Muscle layer of duodenum (tissue), 2 donors: ENCODE measurements around the gene SLC38A2.

Experiments
- H3K27ac ChIP-seq: one replicate; pipeline ENCODE4 v1.7.0; 2013; ENCODE audit warnings: mild to moderate bottlenecking, low read length
- H3K27me3 ChIP-seq: one replicate; pipeline ENCODE4 v1.7.0; 2013; ENCODE audit warnings: low read depth, mild to moderate bottlenecking, control low read depth, low read length
- H3K36me3 ChIP-seq, 2 donors: one replicate each; pipeline ENCODE4 v1.7.0; 2013; ENCODE audit warnings: low read length in 2 of 2, control low read depth in 1 of 2, mild to moderate bottlenecking in 1 of 2; ENCODE audit not compliant: insufficient read depth in 2 of 2, control insufficient read depth in 1 of 2
- H3K4me1 ChIP-seq, 2 donors: one replicate each; pipeline ENCODE4 v1.7.0; 2013; ENCODE audit warnings: low read length in 2 of 2, mild to moderate bottlenecking in 2 of 2, control low read depth in 1 of 2, moderate library complexity in 1 of 2; ENCODE audit not compliant: insufficient read depth in 2 of 2, control insufficient read depth in 1 of 2
- H3K4me3 ChIP-seq, 2 donors: one replicate each; pipeline ENCODE4 v1.7.0; 2013; ENCODE audit warnings: low read length in 2 of 2, low read depth in 1 of 2, mild to moderate bottlenecking in 1 of 2
- H3K9me3 ChIP-seq, 2 donors: one replicate each; pipeline ENCODE4 v1.7.0; 2013; ENCODE audit warnings: low read length in 2 of 2, control low read depth in 1 of 2, mild to moderate bottlenecking in 1 of 2; ENCODE audit not compliant: control insufficient read depth in 1 of 2
- donor health status: healthy.

Gene SLC38A2

DNA sequence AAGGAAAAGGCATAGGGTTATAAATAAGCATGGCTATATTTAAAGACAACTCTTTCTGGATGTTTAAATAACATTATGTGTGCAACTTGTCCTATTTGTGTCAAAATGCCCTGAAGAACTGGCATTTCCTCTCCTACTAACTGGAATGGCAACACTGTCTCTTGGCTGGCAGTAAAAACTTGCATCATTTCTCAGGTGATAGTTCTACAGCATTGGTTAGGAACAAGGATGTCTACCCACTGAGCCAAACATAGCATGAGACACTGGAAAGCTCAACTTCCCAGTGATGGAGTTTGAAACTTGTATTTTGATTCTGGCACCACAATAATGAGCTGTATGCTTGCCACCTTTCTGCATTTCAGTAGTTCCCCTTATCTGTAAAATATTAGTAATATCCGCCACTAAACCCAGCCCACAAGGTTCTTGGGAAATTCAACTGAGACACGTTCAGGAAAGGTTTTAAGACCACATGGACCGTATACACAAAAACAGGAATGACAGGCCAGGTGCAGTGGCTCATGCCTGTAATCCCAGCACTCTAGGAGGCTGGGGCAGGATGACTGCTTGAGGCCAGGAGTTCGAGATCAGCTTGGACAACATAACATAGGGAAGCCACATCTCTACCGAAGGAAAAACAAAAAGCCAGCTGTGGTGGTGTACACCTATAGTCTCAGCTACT lies 5.1 kb downstream of the SLC38A2 start:
- Histone ChIP-seq H3K27ac (peak overlapping the region; percentile 98), H3K27me3 (no peaks in the 10 kb centered on the region), H3K4me3 (peak overlapping the region in 1 of 2 donors; percentile 99), H3K36me3 (peaks cover 76 to 93% of the 10 kb centered on the region in 2 donors), H3K9me3 (no peaks in the 10 kb centered on the region), H3K4me1 (peaks cover 30 to 77% of the 10 kb centered on the region in 2 donors)

DNA sequence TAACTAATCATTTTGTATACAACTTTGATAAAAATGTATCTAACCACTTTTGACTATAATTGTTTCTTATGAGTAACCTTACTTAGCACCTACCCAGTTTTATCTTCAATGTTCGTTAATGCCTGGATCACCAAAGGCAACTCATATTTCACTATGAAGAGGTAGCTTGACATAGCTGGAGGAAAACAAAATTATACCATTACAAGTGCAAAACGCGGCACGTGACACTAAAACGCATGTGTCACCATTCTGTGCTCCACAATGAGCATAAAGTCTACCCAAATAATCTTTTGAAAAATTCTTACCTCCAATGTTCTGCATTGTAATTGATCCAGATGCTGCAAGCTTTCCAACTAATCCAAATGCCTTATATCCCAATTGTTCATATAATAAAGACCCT lies 5.8 kb downstream of the SLC38A2 start:
- no peak overlapping the region for H3K4me3 ChIP-seq
- H3K9me3 ChIP-seq = no peaks in the 10 kb centered on the region
- H3K36me3 ChIP-seq = peaks cover 84 to 93% of the 10 kb centered on the region in 2 donors
- peaks cover 30 to 77% of the 10 kb centered on the region in 2 donors for H3K4me1 ChIP-seq
- no peak overlapping the region for H3K27ac ChIP-seq
- H3K27me3 ChIP-seq = no peaks in the 10 kb centered on the region

DNA sequence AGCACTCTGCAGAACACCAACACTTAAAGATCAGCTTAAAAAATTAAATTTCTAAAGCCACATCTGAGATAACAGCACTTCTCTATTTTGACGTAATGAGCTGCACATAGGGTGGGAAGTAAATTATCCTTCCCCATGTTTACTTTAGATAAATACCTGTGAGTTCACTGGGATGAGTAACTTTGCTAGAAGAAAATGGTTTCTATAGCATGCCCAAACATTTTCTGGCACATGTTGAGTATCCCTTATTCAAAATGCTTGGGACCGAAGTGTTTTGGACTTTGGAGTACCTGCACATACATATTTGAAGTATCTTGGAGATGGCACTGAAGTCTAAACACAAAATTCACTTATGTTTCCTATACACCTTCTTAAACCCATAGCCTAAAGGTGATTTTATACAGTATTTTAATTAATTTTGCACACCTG lies 6.6 kb downstream of the SLC38A2 start:
- Histone ChIP-seq H3K9me3 (no peaks in the 10 kb centered on the region), H3K4me1 (peaks cover 30 to 77% of the 10 kb centered on the region in 2 donors), H3K27ac (no peak overlapping the region), H3K36me3 (peaks cover 90 to 93% of the 10 kb centered on the region in 2 donors), H3K4me3 (peak overlapping the region in 1 of 2 donors; percentile 22), H3K27me3 (no peaks in the 10 kb centered on the region)

DNA sequence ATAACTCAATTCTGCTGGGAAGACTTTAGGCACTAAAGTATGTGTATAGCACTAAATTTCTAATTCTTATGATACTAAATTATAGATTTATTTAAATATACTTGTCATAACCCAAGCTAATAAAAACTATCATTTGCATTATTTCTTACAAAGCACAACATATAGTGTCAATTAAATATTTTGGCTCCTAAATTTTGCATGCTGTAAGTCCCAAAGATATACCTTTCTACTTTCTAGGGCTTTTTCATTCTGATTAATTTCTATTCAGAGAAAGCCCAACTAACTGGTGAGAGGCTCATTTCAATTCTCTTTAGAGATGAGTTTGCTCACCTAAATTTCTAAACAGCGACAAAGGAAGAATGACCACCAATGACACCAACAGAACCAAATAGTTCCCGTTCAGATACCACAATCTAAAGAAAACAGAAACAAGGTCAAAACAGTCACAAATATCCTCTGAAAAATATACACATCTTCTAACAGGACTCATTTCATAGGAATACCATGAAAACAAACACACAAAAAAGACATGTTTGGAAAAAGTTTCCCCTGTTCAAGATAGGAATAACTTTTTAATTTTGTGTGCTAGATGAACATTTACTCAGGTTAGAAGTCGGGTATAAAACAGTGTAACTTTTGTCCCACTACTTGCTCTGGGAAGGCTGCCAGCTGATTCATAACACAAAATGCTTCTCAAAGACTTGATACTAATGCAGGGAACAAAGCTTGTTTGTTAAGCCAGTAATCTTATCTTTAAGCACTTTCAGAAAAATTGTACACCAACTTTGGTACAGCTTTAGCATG lies 7.6 kb downstream of the SLC38A2 start:
- Histone ChIP-seq H3K4me1 (peaks cover 30 to 82% of the 10 kb centered on the region in 2 donors), H3K36me3 (peaks cover 90 to 95% of the 10 kb centered on the region in 2 donors), H3K9me3 (no peaks in the 10 kb centered on the region), H3K4me3 (peak overlapping the region in 1 of 2 donors; percentile 22), H3K27me3 (no peaks in the 10 kb centered on the region), H3K27ac (peak overlapping the region; percentile 31)

DNA sequence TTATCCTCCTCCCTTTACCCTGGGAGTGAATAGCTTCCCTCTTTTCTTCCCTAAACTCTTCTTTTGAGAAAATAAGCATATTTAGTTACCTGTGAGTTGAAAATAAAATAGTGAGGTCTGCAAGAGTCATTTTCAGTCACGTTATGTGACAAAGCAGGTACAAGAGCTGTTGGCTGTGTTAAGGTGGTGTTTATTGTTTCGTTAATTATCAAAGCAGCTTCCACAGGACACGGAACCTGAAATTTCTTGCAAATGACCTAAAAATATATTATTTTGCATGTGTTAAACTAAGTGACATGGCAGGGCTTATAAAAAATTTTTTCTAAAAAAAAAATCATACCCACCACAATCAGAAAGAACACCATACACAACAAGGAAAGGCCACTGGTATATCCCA lies 8.3 kb downstream of the SLC38A2 start:
- Histone ChIP-seq H3K4me3 (no peak overlapping the region), H3K36me3 (peaks cover 91 to 95% of the 10 kb centered on the region in 2 donors), H3K4me1 (peaks cover 27 to 81% of the 10 kb centered on the region in 2 donors), H3K27me3 (no peaks in the 10 kb centered on the region), H3K27ac (no peak overlapping the region), H3K9me3 (no peaks in the 10 kb centered on the region)

DNA sequence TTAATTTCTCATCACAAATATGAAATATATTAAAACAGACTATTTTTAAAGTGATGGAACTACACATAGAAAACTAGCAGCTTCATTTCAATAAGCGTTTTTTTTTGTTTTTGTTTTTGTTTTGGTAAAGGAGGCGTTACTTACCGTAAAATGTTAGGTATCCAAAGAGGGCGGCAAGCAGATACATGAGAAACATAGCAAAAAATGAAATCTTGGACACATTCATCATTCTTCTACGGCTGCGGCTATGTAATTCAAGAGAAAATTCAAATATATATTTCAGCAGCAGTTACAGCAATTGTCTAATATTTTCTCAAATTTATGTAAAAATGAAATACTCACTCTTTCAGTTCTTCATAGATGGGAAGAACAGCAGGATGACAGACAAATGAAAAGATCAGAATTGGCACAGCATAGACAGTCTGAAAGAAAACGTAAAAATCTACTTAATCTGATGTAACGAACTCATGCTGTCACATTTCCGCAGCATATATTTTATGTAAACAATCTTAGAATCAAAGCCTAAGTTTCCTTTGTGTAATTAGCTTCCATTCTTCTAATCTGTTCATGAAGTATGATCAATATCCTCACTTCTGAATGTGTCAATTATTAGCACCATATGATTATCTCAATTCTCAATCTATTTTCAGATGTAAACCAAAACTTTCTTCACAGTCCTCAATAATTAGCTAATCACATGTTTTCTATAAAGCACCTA lies 8.8 kb downstream of the SLC38A2 start:
- Histone ChIP-seq H3K4me1 (peaks cover 23 to 76% of the 10 kb centered on the region in 2 donors), H3K36me3 (peaks cover 91% of the 10 kb centered on the region in 2 donors), H3K4me3 (no peak overlapping the region), H3K27me3 (no peaks in the 10 kb centered on the region), H3K9me3 (no peaks in the 10 kb centered on the region), H3K27ac (no peak overlapping the region)

DNA sequence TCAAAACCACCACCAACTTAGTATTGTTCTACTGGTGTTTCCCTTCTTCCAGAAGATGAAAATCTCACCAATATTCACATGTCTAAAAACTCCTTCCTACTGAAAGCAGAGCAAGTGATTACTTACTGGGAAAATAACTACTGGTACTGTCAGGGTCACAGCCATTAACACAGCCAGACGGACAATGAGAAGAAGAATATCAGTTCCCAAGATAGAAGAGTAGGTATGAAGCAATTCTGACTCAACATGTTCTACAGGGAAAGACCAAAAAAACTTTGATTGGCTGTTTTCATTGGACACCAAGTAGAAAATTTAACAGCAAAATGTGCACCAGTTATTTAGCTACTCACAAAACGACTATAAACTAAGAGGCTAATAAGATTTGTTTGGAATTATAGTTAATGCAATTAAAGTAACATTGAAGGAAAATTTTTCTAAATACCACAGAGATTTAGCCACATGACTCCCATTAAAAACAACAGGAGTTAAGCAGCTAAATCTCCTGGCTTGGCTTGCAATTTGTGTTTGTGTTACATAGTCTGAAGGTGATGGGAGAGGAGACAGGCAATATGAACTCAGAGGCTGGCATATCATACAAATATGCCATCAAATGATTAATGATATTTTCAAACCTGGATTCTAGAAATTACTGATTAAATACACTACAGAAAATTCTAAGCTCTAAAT lies 9.5 kb downstream of the SLC38A2 start:
- H3K4me3 ChIP-seq = no peak overlapping the region
- peaks cover 84 to 93% of the 10 kb centered on the region in 2 donors for H3K36me3 ChIP-seq
- no peaks in the 10 kb centered on the region for H3K9me3 ChIP-seq
- H3K27me3 ChIP-seq = no peaks in the 10 kb centered on the region
- H3K27ac ChIP-seq = no peak overlapping the region
- peaks cover 17 to 69% of the 10 kb centered on the region in 2 donors for H3K4me1 ChIP-seq

DNA sequence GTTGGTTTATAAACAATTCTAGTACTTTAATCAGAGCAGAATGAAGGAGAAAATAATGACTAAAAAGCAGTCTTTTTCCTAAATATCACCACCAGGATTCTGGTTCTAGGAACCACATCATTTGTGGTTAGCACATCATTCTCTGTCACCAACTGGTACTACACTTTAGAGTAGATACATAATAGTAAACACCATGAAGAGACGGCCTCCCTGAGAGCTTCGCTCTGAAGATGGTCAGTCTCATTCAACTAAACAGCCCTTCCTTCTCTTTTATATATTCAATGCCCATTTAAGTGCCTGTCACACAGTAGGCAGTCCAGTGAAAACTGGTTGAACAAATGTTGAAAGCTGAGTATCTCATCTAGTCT lies 10.9 kb downstream of the SLC38A2 start:
- Histone ChIP-seq H3K27me3 (no peaks in the 10 kb centered on the region), H3K4me3 (no peak overlapping the region), H3K4me1 (peaks cover 13 to 55% of the 10 kb centered on the region in 2 donors), H3K36me3 (peaks cover 71 to 79% of the 10 kb centered on the region in 2 donors), H3K27ac (no peak overlapping the region), H3K9me3 (no peaks in the 10 kb centered on the region)

DNA sequence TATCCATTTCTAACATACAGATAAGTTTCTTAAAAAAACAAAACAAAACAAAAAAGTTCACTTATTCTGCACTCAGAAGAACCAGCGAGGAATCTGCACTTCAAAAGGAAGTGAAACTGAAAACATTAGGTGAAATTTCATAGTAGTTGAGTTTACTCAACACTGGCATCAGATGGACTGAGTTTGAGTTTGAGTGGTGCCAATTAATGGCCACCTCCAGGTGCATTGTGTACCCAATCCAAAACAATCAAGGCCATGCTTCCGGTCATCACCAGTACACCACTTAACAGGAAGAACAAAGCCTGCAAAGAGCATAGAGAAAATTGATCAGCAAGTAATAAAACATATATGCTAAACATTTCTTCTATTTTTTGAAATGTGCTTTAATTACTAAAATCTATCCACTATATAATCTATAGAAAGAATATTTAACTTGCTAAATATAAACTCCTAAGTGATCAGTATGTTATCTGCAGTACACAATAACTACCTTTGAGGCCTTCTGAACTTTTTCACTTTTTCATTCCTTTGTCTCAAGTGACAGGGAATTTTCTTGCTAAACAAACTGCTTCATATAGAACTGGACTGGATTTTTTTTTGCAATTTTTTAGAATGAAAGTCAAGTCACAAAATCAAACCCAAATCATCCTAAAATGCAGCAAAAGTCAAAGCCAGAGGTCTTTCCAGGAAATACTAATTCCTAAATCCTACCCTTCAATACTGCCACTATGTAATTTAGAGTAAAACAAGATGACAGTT lies 11.5 kb downstream of the SLC38A2 start:
- peaks cover 13 to 49% of the 10 kb centered on the region in 2 donors for H3K4me1 ChIP-seq
- H3K27me3 ChIP-seq = no peaks in the 10 kb centered on the region
- H3K4me3 ChIP-seq = no peak overlapping the region
- no peak overlapping the region for H3K27ac ChIP-seq
- H3K9me3 ChIP-seq = no peaks in the 10 kb centered on the region
- H3K36me3 ChIP-seq = peaks cover 66 to 74% of the 10 kb centered on the region in 2 donors

DNA sequence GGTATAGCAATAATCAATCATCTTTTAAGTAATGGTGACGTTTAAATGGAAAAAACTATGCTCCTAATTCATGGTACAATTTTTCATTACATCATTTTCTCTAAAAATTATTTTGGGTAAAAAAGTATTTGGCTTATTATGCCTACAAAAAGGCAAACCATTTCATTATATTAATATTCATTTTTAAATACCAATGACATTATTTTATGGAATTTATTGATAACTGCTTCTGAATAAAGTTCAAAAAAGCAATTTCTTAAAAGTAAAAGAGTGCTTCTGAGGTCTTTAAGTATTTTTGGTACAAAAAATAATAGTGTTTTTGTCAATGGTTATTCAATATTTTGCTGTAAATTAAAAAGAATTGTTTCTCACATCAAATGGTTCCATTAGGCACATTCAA lies 12.2 kb downstream of the SLC38A2 start:
- H3K4me1 ChIP-seq = peaks cover 7 to 42% of the 10 kb centered on the region in 2 donors
- no peaks in the 10 kb centered on the region for H3K27me3 ChIP-seq
- peaks cover 59 to 66% of the 10 kb centered on the region in 2 donors for H3K36me3 ChIP-seq
- H3K4me3 ChIP-seq = no peak overlapping the region
- H3K9me3 ChIP-seq = no peaks in the 10 kb centered on the region
- no peak overlapping the region for H3K27ac ChIP-seq
